MCF 10A (cell line): ENCODE measurements around the gene KDM6A. TPM values are rescaled to one million over a fixed set of nuclear protein-coding genes. Genes with fewer than 3 reads are reported as not detected.

Source experiments
- BruUV-seq: library from RNA; stranded (reverse); fragments of 400-500 nt; replicated peaks from 2 replicates; lab custom pipeline; 2021; lab: Mats Ljungman, UMichigan
- CTCF ChIA-PET: fragments of 300-600 bp; sonication (Branson Sonifier 250); formaldehyde crosslinking; extraction: SDS; loops from one replicate; lab custom pipeline; 2021; ENCODE audit warnings: antibody characterized with exemption, inconsistent platforms; lab: Yijun Ruan, JAX
- POLR2A ChIA-PET: fragments of 300-600, 350-650 bp; sonication (Branson Sonifier 250); formaldehyde crosslinking; extraction: SDS; loops from one replicate; lab custom pipeline; 2020; ENCODE audit warnings: antibody characterized with exemption, inconsistent platforms; lab: Yijun Ruan, JAX
- DNase-seq: peaks from one replicate; pipeline ENCODE4 v3.0.0-alpha.2; 2018; ENCODE audit not compliant: unreplicated experiment
- H3K27ac Mint-ChIP-seq: one replicate; pipeline ENCODE4 v1.8.0; 2022; ENCODE audit warnings: mild to moderate bottlenecking, low read depth, mixed read lengths; ENCODE audit not compliant: unreplicated experiment
- H3K27me3 Mint-ChIP-seq: one replicate; pipeline ENCODE4 v1.8.0; 2022; ENCODE audit warnings: mixed read lengths; ENCODE audit not compliant: insufficient read depth, unreplicated experiment
- H3K36me3 Mint-ChIP-seq: one replicate; pipeline ENCODE4 v1.8.0; 2022; ENCODE audit warnings: mild to moderate bottlenecking, moderate library complexity, mixed read lengths; ENCODE audit not compliant: insufficient read depth, unreplicated experiment
- H3K4me1 Mint-ChIP-seq: one replicate; pipeline ENCODE4 v1.8.0; 2022; ENCODE audit warnings: mixed read lengths; ENCODE audit not compliant: insufficient read depth, unreplicated experiment
- H3K4me3 Mint-ChIP-seq: one replicate; pipeline ENCODE4 v1.8.0; 2022; ENCODE audit warnings: mild to moderate bottlenecking, moderate library complexity, mixed read lengths; ENCODE audit not compliant: unreplicated experiment
- H3K9me3 Mint-ChIP-seq: one replicate; pipeline ENCODE4 v1.8.0; 2022; ENCODE audit warnings: mixed read lengths; ENCODE audit not compliant: unreplicated experiment
- intact Hi-C: fragments of 100-400 bp; cut with micrococcal nuclease; formaldehyde crosslinking; loops from 2 replicates; pipeline ENCODE4 v1.14.1; 2022
- total RNA-seq: library from RNA; stranded (reverse); gene quantifications from 2 replicates; pipeline ENCODE4 v1.2.3, GENCODE V29; 2022
- TF ChIP-seq, protein P1 (sequence below): fragments of 200-600 bp; IDR thresholded peaks from one replicate; pipeline ENCODE4 v1.8.0; 2022; ENCODE audit warnings: antibody characterized with exemption, mild to moderate bottlenecking; ENCODE audit not compliant: unreplicated experiment

KDM6A gene
- total RNA-seq, 1 experiment from 2014 or later = 31.8 TPM

DNA sequence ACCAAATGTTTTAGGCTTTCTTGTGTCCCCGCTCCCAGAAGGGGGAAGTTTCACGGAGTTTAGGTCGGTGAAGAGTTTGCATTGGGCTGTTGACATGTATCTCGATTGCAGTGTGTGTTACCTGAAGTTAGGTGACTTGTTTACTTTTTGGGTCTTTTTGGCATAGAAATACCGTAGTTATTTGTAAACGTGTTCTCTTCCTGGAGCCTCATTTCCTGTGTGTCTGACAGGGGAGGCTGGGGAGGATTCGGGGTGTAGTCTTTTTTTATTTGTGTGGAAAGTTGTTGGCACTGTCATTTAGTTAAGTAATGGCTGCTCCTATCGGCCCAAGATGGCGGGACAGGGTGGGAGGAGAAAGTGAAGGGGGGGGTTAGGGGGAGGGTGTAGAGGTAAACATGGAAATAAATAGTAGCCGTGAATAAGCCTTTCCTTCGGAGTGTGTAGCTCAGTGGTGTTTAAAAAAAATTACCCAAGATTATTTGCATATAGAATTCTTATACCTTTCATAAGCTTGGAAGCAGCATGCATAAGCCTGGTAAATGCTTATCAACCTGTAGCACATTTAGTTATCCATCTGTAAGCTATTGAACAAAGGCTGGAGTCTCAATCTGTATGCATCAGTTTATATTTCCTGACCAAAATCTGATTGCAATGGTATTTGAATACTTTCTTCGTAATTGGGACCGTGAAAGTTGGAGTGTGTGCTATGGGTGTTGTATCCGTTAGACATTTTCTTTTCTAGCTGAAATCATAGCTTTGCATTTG is 1.6 kb downstream of the KDM6A start:
- Mint-ChIP-seq H3K4me1 (peaks cover 6% of the 10 kb centered on the region), H3K36me3 (peaks cover 4% of the 10 kb centered on the region), H3K27ac (peak overlapping the region; percentile 92), H3K27me3 (no peaks in the 10 kb centered on the region), H3K4me3 (peak overlapping the region; percentile 91), H3K9me3 (no peaks in the 10 kb centered on the region)
- no TSS peak for BruUV-seq
- CTCF ChIA-PET = interaction anchor here (0.6 to 1.3 kb wide), 9 partner anchors 24 to 653 kb away, joined by 3 to 5 read pairs (median 3); no protein-coding TSS in a partner anchor
- intact Hi-C loops = loop anchor here (2.0 to 10.0 kb wide), 3 partner anchors 197 to 920 kb away; no protein-coding TSS in a partner anchor
- TF ChIP-seq, protein P1, sequence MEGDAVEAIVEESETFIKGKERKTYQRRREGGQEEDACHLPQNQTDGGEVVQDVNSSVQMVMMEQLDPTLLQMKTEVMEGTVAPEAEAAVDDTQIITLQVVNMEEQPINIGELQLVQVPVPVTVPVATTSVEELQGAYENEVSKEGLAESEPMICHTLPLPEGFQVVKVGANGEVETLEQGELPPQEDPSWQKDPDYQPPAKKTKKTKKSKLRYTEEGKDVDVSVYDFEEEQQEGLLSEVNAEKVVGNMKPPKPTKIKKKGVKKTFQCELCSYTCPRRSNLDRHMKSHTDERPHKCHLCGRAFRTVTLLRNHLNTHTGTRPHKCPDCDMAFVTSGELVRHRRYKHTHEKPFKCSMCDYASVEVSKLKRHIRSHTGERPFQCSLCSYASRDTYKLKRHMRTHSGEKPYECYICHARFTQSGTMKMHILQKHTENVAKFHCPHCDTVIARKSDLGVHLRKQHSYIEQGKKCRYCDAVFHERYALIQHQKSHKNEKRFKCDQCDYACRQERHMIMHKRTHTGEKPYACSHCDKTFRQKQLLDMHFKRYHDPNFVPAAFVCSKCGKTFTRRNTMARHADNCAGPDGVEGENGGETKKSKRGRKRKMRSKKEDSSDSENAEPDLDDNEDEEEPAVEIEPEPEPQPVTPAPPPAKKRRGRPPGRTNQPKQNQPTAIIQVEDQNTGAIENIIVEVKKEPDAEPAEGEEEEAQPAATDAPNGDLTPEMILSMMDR = no peak
- POLR2A ChIA-PET = interaction anchor here (0.7 to 5.8 kb wide), 16 partner anchors 8 to 631 kb away, joined by 3 to 56 read pairs (median 4); no protein-coding TSS in a partner anchor
- peak; percentile 53 for DNase-seq

DNA sequence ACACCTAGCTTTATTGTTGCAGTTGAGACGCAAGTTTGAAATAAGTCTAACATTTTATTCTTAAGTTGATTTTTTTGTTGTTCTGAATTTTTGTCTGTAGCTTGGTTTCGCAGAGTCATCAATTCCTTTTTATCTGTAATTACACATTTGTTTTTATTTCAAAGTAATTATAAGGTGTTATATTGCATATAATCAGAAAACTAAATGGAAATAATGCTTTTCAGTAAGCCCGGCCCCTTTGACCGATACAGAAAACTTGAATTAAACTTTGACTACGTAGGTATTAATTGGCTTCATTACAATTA is 2.1 kb downstream of the KDM6A start:
- peak overlapping the region; percentile 91 for H3K4me3 Mint-ChIP-seq
- intact Hi-C loops = loop anchor here (2.0 to 10.0 kb wide), 2 partner anchors 312 to 920 kb away; no protein-coding TSS in a partner anchor
- no peaks in the 10 kb centered on the region for H3K27me3 Mint-ChIP-seq
- ChIA-PET CTCF (interaction anchor here (0.6 to 1.3 kb wide), 6 partner anchors 23 to 248 kb away, joined by 3 to 5 read pairs (median 4); no protein-coding TSS in a partner anchor), POLR2A (interaction anchor here (0.7 to 5.8 kb wide), 11 partner anchors 9 to 631 kb away, joined by 3 to 56 read pairs (median 4); no protein-coding TSS in a partner anchor)
- peak overlapping the region; percentile 92 for H3K27ac Mint-ChIP-seq
- H3K36me3 Mint-ChIP-seq = peaks cover 4% of the 10 kb centered on the region
- BruUV-seq = TSS peak; percentile 28
- peaks cover 6% of the 10 kb centered on the region for H3K4me1 Mint-ChIP-seq
- no peaks in the 10 kb centered on the region for H3K9me3 Mint-ChIP-seq
- no peak for DNase-seq
- TF ChIP-seq, protein P1 = no peak

DNA sequence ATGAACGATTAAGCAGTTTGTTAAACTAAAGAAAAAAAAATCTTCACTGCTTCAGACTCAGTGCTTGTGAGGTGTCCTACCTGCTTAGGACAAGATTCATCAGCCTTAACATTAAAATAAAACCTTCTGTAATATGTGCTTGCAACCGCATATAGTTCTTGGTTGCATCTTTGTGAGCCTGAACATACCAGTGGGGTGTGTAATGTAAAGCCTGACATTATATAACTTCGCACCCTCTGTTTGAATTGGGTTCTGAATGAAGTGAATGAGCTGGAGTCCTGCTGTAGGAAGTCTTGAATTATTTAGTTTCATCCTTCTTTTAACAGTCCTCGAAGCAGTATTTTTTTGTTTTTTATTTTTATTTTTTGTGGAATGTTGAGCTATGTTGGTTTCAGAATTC is 3.1 kb downstream of the KDM6A start:
- H3K4me3 Mint-ChIP-seq = peak overlapping the region; percentile 91
- TF ChIP-seq, protein P1 = no peak
- no peaks in the 10 kb centered on the region for H3K27me3 Mint-ChIP-seq
- peaks cover 2% of the 10 kb centered on the region for H3K36me3 Mint-ChIP-seq
- H3K4me1 Mint-ChIP-seq = peaks cover 5% of the 10 kb centered on the region
- BruUV-seq = no TSS peak
- H3K27ac Mint-ChIP-seq = no peak overlapping the region
- ChIA-PET POLR2A (interaction anchor here (0.6 to 5.8 kb wide), 7 partner anchors 23 to 513 kb away, joined by 3 to 56 read pairs (median 4); no protein-coding TSS in a partner anchor), CTCF (interaction anchor here (0.6 to 1.3 kb wide), 5 partner anchors 12 to 338 kb away, joined by 3 to 4 read pairs (median 3); no protein-coding TSS in a partner anchor)
- peak; percentile 26 for DNase-seq
- no peaks in the 10 kb centered on the region for H3K9me3 Mint-ChIP-seq
- intact Hi-C loops = loop anchor here (10.0 kb wide), 1 partner anchor 921 kb away; no protein-coding TSS in a partner anchor

DNA sequence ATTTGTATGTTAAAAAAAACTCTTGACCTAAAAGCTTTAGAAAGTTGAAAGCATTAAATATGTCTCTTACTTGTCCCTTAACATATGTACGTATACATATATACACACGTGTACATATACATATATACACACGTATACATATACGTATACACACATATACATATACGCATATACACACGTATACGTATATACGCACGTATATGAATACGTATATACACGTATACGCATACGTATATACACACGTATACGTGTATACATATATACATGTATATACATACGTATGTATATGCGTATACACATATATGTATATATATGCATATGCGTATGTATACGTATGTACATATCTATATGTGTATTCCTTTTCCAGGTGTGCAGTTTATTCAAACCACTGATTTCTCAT is 3.8 kb downstream of the KDM6A start:
- ChIA-PET CTCF (interaction anchor here (0.6 to 1.1 kb wide), 3 partner anchors 13 to 339 kb away, joined by 3 read pairs; no protein-coding TSS in a partner anchor), POLR2A (interaction anchor here (0.6 to 5.8 kb wide), 5 partner anchors 22 to 512 kb away, joined by 3 to 56 read pairs (median 3); no protein-coding TSS in a partner anchor)
- no TSS peak for BruUV-seq

More for the DNA sequence above, 3.8 kb downstream of the KDM6A start:
- no peak for DNase-seq
- Mint-ChIP-seq H3K27me3 (no peaks in the 10 kb centered on the region), H3K36me3 (peaks cover 7% of the 10 kb centered on the region), H3K27ac (no peak overlapping the region), H3K4me1 (no peaks in the 10 kb centered on the region), H3K4me3 (no peak overlapping the region), H3K9me3 (no peaks in the 10 kb centered on the region)
- intact Hi-C loops = loop anchor here (10.0 kb wide), 1 partner anchor 922 kb away; no protein-coding TSS in a partner anchor
- TF ChIP-seq, protein P1 = no peak
